Adrenal gland (tissue), 5 donors: Measurements from ENCODE around the gene FAM25C.
"Not testable (repeated sequence)": the region's sequence is repeated elsewhere in the genome, so short reads cannot be mapped to it uniquely, and the experiment has no call there.

Source experiments
- POLR2A ChIP-seq, 2 donors: fragments of 450-650 bp; IDR thresholded peaks; one replicate each; pipeline ENCODE4 v1.6.1; 2017; ENCODE audit warnings: antibody characterized with exemption in 2 of 2, mild to moderate bottlenecking in 2 of 2, moderate library complexity in 1 of 2
- TF ChIP-seq, protein P1 (sequence below), 6 experiments: fragments of 450-650 bp in 4 of 6; fragments of 200-600 bp in 2 of 6; sonication (generic) in 1 of 6; IDR thresholded peaks; 1 replicate in 5 of 6; 2 replicates in 1 of 6; pipeline versions ENCODE4 v1.5.1 to v1.8.0; 2016 to 2021; ENCODE audit warnings: antibody characterized with exemption in 6 of 6, mild to moderate bottlenecking in 2 of 6, moderate library complexity in 1 of 6
- donor health status: DM: no; HTN: no; CAD: no.

DNA sequence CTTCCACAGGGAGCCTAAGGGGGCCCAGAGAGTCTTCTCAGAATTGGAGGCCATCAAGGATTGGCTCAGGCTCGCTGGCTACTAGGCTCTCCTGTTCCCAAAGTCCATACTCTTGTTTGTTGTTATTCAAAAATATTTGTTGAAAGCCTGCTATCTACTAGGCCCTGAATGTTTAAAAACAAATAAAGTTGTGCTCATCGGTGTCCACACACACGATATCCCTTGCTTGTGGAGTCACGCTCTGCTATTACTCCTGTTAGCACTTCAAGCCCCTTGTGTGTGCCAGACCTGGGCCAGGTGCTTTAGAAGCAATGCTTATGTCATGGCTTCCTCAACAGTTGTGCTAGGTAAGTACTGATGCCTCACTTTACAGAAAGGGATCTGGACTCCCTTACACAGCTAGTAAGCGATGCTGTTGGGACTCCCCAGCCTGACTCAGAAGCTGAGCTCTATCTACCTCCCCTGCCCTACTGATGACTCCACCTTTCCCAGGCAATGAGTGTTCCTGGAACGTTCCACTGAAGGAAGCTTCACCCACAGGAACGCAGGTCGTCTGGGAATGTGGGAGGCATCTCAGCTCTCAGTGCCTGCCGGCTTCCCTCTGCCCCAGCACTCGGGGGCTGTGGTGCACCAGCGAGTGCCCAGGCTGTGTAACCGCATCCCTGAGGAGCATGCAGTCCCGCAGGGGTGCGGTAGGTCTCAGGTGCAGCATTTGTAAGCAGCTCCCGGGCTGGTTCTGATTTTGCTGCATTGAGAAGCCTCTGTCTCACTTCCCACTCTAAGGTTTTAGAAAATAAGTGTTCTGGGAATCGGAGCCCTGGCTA, 10.7 kb downstream of the FAM25C start:
- TF ChIP-seq, protein P1, sequence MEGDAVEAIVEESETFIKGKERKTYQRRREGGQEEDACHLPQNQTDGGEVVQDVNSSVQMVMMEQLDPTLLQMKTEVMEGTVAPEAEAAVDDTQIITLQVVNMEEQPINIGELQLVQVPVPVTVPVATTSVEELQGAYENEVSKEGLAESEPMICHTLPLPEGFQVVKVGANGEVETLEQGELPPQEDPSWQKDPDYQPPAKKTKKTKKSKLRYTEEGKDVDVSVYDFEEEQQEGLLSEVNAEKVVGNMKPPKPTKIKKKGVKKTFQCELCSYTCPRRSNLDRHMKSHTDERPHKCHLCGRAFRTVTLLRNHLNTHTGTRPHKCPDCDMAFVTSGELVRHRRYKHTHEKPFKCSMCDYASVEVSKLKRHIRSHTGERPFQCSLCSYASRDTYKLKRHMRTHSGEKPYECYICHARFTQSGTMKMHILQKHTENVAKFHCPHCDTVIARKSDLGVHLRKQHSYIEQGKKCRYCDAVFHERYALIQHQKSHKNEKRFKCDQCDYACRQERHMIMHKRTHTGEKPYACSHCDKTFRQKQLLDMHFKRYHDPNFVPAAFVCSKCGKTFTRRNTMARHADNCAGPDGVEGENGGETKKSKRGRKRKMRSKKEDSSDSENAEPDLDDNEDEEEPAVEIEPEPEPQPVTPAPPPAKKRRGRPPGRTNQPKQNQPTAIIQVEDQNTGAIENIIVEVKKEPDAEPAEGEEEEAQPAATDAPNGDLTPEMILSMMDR (IDR thresholded peaks at IDR 0.05), result not testable (repeated sequence)
- not testable (repeated sequence) for TF ChIP-seq POLR2A (IDR thresholded peaks at IDR 0.05)
